GM23338 (cell line): Measurements from ENCODE around the gene TCTN1. TPM values are rescaled to one million over a fixed set of nuclear protein-coding genes. Genes with fewer than 3 reads are reported as not detected.
A peak's percentile ranks its signal among the peaks of the same experiment; 100 is the strongest.

ENCODE experiments used
- ATAC-seq: fragments of 200-7000 bp; cut with Tn5 transposase; 3 replicates; pipeline ENCODE4 v1.9.1; 2020
- DNase-seq: peaks from one replicate; pipeline ENCODE4 v3.0.0-alpha.2; 2015; ENCODE audit warnings: low spot score
- H2AFZ ChIP-seq: fragments of 200-600 bp; sonication (generic); 2 replicates; pipeline ENCODE4 v1.8.0; 2016; ENCODE audit warnings: antibody characterized with exemption, mild to moderate bottlenecking, moderate library complexity
- H3F3A ChIP-seq: fragments of 200-600 bp; sonication (generic); replicated peaks from 2 replicates; pipeline ENCODE4 v1.8.0; 2017; ENCODE audit warnings: antibody characterized with exemption, mixed run types, low read depth
- H3K27ac ChIP-seq: fragments of 200-600 bp; sonication (generic); 2 replicates; pipeline ENCODE4 v1.6.1; 2016; ENCODE audit warnings: low read depth
- H3K27me3 ChIP-seq: fragments of 200-600 bp; sonication (generic); 2 replicates; pipeline ENCODE4 v1.8.0; 2016; ENCODE audit warnings: mild to moderate bottlenecking, mixed run types, moderate library complexity; ENCODE audit not compliant: insufficient read depth
- H3K36me3 ChIP-seq: fragments of 200-600 bp; sonication (generic); 2 replicates; pipeline ENCODE4 v1.8.0; 2016; ENCODE audit warnings: mild to moderate bottlenecking; ENCODE audit not compliant: insufficient read depth
- H3K4me1 ChIP-seq: fragments of 200-600 bp; sonication (generic); 2 replicates; pipeline ENCODE4 v1.8.0; 2016; ENCODE audit warnings: mild to moderate bottlenecking, moderate library complexity; ENCODE audit not compliant: insufficient read depth
- H3K4me2 ChIP-seq: fragments of 200-600 bp; sonication (generic); 2 replicates; pipeline ENCODE4 v1.7.1; 2017; ENCODE audit warnings: mixed run types
- H3K4me3 ChIP-seq: fragments of 200-600 bp; sonication (generic); 2 replicates; pipeline ENCODE4 v1.6.1; 2016; ENCODE audit warnings: mixed run types
- H3K79me2 ChIP-seq: fragments of 200-600 bp; sonication (generic); replicated peaks from 2 replicates; pipeline ENCODE4 v1.8.0; 2017; ENCODE audit warnings: mild to moderate bottlenecking; ENCODE audit not compliant: insufficient read depth
- H3K9me2 ChIP-seq: fragments of 200-600 bp; sonication (generic); 2 replicates; pipeline ENCODE4 v1.8.0; 2017; ENCODE audit not compliant: insufficient read depth
- H4K20me1 ChIP-seq: fragments of 200-600 bp; sonication (generic); replicated peaks from 2 replicates; pipeline ENCODE4 v1.8.0; 2017; ENCODE audit warnings: mild to moderate bottlenecking; ENCODE audit not compliant: insufficient read depth
- H3K27ac Mint-ChIP-seq: 2 replicates; pipeline ENCODE4 v1.8.0; 2020; ENCODE audit warnings: inconsistent platforms, mild to moderate bottlenecking, moderate library complexity, mixed read lengths
- H3K27me3 Mint-ChIP-seq: 3 replicates; pipeline ENCODE4 v1.8.0; 2022; ENCODE audit warnings: low read depth, mild to moderate bottlenecking, moderate library complexity, mixed read lengths, inconsistent platforms; ENCODE audit not compliant: insufficient read depth, poor library complexity
- H3K36me3 Mint-ChIP-seq: 3 replicates; pipeline ENCODE4 v1.8.0; 2021; ENCODE audit warnings: low read depth, mild to moderate bottlenecking, inconsistent platforms, moderate library complexity, mixed read lengths
- H3K4me1 Mint-ChIP-seq: 3 replicates; pipeline ENCODE4 v1.8.0; 2020; ENCODE audit warnings: mild to moderate bottlenecking, inconsistent platforms, mixed read lengths
- H3K4me3 Mint-ChIP-seq: 3 replicates; pipeline ENCODE4 v1.8.0; 2021; ENCODE audit warnings: moderate library complexity, mild to moderate bottlenecking, inconsistent platforms, mixed read lengths
- H3K9me3 Mint-ChIP-seq: 3 replicates; pipeline ENCODE4 v1.8.0; 2020; ENCODE audit warnings: moderate library complexity, mild to moderate bottlenecking, inconsistent platforms, mixed read lengths
- EZH2 ChIP-seq: fragments of 200-600 bp; sonication (generic); IDR thresholded peaks from one replicate; pipeline ENCODE4 v1.8.0; 2017; ENCODE audit warnings: antibody characterized with exemption, mild to moderate bottlenecking, low read depth; ENCODE audit not compliant: unreplicated experiment
- JUNB ChIP-seq: IDR thresholded peaks from one replicate; pipeline ENCODE4 v1.6.1; 2016; ENCODE audit warnings: antibody characterized with exemption; ENCODE audit not compliant: unreplicated experiment
- POLR2AphosphoS5 ChIP-seq: IDR thresholded peaks from 2 replicates; pipeline ENCODE4 v1.6.1; 2016; ENCODE audit warnings: antibody characterized with exemption, low read depth
- polyA plus RNA-seq: library from polyadenylated mRNA; unstranded; fragments of >200 nt; fragmentation: Nextera tagmentation; extraction: Ambion mirVana; gene quantifications from 2 replicates; pipeline ENCODE4 v1.2.1, GENCODE V29; 2016
- total RNA-seq: library from RNA; depleted of rRNA; stranded (reverse); fragments of >200 nt; shearing (Covaris generic); gene quantifications from 2 replicates; pipeline ENCODE4 v1.2.3, GENCODE V29; 2014
- TF ChIP-seq, protein P1 (sequence below): IDR thresholded peaks from one replicate; pipeline ENCODE4 v1.6.1; 2018; ENCODE audit warnings: antibody characterized with exemption; ENCODE audit not compliant: unreplicated experiment
- TF ChIP-seq, protein P2 (sequence below): fragments of 250-450 bp; sonication (Bioruptor Pico); IDR thresholded peaks from 2 replicates; pipeline ENCODE4 v1.5.0; 2020; ENCODE audit warnings: mild to moderate bottlenecking, moderate library complexity

Gene TCTN1
- total and polyA plus RNA-seq, 2 experiments from 2014 or later: 10.6 to 12.4 TPM

DNA sequence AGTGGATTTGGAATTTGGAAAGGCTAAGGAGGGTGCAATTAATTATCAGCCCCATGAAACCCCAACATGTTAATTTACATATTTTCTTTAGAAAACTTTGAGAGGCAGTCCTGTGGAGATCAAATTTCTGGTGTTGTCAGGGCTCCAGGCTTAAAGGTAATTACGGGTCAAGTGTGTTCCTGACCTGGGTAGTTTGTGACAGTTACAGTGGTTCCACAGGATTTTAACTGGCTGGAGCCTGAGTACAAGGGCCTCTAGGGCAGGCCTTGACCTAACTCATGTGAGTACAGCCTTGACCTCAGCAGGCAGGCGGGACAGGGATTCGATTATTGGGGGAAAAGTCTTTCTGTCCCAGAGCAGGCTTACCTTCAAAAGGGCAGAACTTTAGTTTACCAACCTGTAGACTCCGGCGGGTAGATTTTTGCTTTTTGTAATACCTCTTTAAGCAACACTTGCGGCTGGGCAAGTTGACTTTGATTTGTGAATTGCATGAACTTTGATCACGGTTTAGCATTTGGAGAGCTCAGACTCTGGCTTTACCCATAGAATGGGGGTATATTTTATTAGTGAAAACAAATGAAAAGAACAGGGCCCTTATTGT is 22.4 kb upstream of the TCTN1 start:
- Histone ChIP-seq H3K4me3 (no peak overlapping the region), H3K79me2 (no peaks in the 10 kb centered on the region), H3K27ac (no peak overlapping the region), H4K20me1 (no peaks in the 10 kb centered on the region), H3K4me2 (no peak overlapping the region), H3F3A (no peaks in the 10 kb centered on the region), H3K9me2 (no peaks in the 10 kb centered on the region), H3K4me1 (0 out of 2 replicates have a peak, but pooled peaks cover 8% of the 10 kb centered on the region), H3K36me3 (no peaks in the 10 kb centered on the region), H2AFZ (peak overlapping the region; percentile 57; the same call in 1 of the 2 replicates), H3K27me3 (no peaks in the 10 kb centered on the region)
- peak; percentile 92 for ATAC-seq
- H3K9me3 Mint-ChIP-seq: no peaks in the 10 kb centered on the region; the same call in 2 of the 3 replicates
- H3K27me3 Mint-ChIP-seq: peaks cover 3% of the 10 kb centered on the region
- peak overlapping the region; percentile 82 for H3K27ac Mint-ChIP-seq
- H3K4me3 Mint-ChIP-seq: no peak overlapping the region
- peaks cover 10% of the 10 kb centered on the region; the same call in 2 of the 3 replicates for H3K4me1 Mint-ChIP-seq
- TF ChIP-seq, protein P1, sequence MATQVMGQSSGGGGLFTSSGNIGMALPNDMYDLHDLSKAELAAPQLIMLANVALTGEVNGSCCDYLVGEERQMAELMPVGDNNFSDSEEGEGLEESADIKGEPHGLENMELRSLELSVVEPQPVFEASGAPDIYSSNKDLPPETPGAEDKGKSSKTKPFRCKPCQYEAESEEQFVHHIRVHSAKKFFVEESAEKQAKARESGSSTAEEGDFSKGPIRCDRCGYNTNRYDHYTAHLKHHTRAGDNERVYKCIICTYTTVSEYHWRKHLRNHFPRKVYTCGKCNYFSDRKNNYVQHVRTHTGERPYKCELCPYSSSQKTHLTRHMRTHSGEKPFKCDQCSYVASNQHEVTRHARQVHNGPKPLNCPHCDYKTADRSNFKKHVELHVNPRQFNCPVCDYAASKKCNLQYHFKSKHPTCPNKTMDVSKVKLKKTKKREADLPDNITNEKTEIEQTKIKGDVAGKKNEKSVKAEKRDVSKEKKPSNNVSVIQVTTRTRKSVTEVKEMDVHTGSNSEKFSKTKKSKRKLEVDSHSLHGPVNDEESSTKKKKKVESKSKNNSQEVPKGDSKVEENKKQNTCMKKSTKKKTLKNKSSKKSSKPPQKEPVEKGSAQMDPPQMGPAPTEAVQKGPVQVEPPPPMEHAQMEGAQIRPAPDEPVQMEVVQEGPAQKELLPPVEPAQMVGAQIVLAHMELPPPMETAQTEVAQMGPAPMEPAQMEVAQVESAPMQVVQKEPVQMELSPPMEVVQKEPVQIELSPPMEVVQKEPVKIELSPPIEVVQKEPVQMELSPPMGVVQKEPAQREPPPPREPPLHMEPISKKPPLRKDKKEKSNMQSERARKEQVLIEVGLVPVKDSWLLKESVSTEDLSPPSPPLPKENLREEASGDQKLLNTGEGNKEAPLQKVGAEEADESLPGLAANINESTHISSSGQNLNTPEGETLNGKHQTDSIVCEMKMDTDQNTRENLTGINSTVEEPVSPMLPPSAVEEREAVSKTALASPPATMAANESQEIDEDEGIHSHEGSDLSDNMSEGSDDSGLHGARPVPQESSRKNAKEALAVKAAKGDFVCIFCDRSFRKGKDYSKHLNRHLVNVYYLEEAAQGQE: no peak
- no peak for TF ChIP-seq POLR2AphosphoS5
- TF ChIP-seq JUNB: no peak
- TF ChIP-seq, protein P2, sequence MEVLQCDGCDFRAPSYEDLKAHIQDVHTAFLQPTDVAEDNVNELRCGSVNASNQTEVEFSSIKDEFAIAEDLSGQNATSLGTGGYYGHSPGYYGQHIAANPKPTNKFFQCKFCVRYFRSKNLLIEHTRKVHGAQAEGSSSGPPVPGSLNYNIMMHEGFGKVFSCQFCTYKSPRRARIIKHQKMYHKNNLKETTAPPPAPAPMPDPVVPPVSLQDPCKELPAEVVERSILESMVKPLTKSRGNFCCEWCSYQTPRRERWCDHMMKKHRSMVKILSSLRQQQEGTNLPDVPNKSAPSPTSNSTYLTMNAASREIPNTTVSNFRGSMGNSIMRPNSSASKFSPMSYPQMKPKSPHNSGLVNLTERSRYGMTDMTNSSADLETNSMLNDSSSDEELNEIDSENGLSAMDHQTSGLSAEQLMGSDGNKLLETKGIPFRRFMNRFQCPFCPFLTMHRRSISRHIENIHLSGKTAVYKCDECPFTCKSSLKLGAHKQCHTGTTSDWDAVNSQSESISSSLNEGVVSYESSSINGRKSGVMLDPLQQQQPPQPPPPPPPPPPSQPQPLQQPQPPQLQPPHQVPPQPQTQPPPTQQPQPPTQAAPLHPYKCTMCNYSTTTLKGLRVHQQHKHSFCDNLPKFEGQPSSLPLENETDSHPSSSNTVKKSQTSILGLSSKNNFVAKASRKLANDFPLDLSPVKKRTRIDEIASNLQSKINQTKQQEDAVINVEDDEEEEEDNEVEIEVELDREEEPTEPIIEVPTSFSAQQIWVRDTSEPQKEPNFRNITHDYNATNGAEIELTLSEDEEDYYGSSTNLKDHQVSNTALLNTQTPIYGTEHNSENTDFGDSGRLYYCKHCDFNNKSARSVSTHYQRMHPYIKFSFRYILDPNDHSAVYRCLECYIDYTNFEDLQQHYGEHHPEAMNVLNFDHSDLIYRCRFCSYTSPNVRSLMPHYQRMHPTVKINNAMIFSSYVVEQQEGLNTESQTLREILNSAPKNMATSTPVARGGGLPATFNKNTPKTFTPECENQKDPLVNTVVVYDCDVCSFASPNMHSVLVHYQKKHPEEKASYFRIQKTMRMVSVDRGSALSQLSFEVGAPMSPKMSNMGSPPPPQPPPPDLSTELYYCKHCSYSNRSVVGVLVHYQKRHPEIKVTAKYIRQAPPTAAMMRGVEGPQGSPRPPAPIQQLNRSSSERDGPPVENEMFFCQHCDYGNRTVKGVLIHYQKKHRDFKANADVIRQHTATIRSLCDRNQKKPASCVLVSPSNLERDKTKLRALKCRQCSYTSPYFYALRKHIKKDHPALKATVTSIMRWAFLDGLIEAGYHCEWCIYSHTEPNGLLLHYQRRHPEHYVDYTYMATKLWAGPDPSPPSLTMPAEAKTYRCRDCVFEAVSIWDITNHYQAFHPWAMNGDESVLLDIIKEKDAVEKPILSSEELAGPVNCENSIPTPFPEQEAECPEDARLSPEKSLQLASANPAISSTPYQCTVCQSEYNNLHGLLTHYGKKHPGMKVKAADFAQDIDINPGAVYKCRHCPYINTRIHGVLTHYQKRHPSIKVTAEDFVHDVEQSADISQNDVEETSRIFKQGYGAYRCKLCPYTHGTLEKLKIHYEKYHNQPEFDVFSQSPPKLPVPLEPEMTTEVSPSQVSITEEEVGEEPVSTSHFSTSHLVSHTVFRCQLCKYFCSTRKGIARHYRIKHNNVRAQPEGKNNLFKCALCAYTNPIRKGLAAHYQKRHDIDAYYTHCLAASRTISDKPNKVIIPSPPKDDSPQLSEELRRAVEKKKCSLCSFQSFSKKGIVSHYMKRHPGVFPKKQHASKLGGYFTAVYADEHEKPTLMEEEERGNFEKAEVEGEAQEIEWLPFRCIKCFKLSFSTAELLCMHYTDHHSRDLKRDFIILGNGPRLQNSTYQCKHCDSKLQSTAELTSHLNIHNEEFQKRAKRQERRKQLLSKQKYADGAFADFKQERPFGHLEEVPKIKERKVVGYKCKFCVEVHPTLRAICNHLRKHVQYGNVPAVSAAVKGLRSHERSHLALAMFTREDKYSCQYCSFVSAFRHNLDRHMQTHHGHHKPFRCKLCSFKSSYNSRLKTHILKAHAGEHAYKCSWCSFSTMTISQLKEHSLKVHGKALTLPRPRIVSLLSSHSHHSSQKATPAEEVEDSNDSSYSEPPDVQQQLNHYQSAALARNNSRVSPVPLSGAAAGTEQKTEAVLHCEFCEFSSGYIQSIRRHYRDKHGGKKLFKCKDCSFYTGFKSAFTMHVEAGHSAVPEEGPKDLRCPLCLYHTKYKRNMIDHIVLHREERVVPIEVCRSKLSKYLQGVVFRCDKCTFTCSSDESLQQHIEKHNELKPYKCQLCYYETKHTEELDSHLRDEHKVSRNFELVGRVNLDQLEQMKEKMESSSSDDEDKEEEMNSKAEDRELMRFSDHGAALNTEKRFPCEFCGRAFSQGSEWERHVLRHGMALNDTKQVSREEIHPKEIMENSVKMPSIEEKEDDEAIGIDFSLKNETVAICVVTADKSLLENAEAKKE (CRISPR knock-in tag): no peak
- TF ChIP-seq EZH2: no peak
- peak; percentile 32 for DNase-seq
- H3K36me3 Mint-ChIP-seq: no peaks in the 10 kb centered on the region
